GM18870 (cell line): ENCODE data around the gene METTL25B.
A peak's percentile ranks its signal among the peaks of the same experiment; 100 is the strongest.

ENCODE experiments used
- ATAC-seq: cut with Tn5 transposase; IDR thresholded peaks from one replicate; pipeline ENCODE4 v1.9.1; 2021; ENCODE audit warnings: moderate library complexity; ENCODE audit not compliant: unreplicated experiment

Gene METTL25B

DNA sequence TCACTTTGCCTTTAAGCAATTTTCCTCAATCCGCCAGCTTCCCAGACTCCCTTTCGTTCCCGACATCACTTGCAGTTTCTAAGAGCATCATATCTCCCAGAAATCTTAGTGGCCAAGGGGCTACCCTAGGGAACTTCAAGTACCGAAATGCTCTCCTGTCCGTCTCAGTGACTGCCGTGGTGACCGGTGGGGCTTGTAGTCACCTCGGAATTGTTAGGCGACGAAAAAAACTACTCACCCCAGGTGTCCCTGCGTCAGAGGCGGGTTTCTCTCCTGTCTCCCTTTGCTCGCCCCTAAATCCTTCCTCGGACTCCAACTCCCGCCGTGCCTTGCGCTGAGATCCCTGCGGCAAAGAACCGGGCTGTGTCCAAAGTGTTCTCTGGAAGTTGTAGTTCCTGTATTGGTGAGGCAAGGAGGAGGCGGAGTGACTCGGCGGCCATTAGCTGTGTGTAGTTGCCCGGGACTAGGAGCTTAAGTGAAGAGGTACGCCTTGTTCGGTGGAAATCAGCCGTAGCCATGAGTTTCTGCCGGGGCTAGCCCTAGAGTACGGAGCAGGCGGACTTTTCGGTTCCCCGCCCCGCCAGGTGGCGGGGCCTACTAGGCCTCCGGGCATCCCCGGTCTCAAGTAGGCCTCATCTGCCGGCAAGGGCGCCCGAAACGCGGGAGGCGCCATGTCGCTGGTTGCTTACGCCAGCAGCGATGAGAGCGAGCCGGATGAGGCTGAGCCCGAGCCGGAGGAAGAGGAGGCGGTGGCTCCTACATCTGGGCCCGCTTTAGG lies 39.0 kb downstream of the METTL25B start, which contains the start of gene PRCC:
TSS of gene PRCC (plus strand) at position 435 of the 778 bp plus-strand sequence. CDS start at position 672, 237 bp downstream.
- peak; percentile 90 for ATAC-seq

DNA sequence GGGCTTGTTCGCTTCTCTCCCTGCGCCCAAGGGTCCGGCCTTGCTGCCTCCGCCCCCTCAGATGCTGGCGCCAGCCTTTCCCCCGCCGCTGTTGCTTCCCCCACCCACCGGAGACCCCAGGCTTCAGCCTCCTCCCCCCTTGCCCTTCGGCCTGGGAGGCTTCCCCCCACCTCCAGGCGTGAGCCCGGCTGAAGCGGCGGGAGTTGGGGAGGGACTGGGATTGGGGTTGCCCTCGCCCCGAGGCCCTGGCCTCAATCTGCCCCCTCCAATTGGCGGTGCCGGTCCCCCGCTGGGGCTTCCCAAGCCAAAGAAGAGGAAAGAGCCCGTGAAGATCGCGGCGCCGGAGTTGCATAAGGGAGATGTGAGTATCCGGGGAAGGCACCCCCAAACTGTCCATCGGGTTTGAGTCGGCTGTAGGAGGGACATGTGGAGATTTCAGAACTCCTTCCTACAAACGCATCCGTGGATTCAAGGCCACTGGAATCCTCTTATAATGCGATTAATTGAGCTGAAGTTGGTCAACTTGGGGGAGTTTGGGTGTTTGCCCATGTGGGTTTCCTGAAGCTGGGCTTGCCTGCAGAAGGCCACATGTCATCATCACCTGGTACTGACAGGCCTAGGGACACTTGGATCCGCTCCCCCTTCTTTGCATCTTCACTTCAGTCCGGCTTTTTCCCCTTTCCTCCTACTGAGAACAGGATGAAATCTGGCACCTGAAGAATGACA lies 39.8 kb downstream of the METTL25B start:
- no peak for ATAC-seq

DNA sequence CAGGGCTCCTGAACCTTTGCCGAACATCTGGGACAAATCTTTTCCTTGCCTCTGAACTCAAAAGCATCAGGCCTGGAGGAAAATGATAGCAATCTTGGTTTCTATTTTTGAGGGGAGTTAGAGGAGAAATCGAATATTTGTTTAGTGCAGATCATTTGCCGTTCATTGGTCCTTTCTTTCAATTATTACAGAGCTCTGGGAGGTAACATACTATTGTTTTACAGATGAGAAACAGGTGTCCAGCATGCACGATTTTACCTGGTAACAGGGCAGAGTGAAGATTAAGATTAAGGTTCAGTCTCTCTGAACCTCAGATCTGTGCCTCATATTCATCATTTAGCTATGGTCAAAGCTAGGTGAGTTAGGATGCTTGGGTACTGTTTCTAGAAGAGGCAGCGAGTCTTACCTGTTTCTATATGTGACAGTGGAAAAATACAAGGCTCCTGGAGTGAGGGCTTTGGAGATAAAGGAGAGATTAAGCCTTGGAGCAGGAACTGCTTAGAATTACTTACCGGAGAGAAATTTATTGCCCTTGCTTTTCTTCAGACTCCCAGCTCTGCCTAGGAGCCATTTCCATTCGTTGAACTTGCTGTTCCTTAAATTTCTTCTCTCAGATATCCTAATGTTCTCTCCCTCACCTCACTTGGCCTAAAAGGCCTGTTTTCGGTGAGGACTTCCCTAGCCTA lies 40.5 kb downstream of the METTL25B start:
- no peak for ATAC-seq

DNA sequence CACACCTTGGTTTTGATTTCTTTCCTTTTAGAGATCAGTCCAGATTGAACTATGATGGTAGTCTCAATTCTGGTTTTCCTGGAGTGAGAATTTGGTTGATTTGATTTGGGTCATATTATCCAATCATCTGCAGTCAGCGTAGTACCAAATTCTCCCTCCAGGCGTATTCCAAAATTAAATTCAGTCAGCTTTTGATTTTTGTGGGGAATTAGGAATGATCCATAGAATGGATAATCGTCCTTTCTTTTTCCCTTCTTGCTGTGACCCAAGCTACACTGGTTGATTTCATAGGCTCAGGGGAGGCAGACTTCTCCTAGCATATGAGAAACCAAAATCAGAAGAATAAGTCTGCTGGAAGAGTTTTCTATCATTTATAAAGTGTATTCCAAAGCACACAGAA lies 44.0 kb downstream of the METTL25B start:
- ATAC-seq, result no peak

DNA sequence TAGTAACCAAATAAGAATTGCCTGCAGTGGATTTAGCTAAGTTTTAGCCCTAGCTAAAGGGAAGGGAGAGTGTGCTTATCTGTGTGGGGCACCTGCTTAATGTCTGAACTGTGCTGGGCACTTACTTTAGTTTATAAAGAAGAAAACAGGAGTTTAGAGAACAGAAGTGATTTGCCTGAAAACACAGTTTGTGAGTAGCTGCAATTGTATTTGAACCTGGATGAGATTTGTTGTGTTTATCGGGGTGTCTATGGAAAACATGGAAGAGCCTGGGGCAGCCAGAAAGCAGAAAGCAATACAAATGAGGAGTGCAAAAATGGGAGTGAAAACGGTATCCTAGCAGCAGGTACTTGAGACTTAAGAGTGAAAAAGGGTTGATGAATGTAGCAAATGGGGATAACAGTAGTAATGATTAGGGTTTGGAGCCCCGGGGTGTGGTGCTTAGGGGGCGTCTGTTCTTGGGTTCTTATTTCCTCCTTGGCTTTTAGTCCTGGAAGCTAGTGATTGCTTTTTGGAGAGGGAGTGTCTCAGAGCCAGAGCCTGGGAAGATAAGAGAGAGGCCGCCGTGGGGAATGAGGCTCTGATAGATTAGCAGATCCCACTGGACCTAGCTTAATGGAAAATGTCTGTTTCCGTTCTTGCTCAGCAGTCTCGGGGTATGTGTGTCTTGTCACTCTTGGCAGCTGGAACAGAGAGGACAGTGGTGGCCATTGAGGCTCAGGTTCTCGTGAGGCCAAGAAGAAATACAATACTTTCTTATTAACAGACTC lies 44.6 kb downstream of the METTL25B start:
- no peak for ATAC-seq

DNA sequence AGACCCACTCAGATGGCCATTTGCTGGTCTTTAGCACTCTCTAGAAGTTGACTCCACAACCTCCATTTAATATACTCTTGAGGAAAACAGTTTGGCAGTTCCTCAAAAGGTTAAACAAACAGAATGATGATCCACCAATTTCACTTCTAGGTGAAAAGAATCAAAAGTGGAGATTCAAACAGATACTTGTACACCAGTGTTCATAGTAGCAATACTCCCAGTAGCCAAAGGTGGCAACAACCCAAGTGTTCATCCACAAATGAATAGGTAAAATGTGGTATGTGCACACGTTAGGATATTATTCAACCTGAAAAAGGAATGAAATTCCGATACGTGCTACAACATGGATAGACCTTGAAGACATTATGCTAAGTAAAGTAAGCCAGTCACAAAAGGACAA lies 45.3 kb downstream of the METTL25B start:
- no peak for ATAC-seq

DNA sequence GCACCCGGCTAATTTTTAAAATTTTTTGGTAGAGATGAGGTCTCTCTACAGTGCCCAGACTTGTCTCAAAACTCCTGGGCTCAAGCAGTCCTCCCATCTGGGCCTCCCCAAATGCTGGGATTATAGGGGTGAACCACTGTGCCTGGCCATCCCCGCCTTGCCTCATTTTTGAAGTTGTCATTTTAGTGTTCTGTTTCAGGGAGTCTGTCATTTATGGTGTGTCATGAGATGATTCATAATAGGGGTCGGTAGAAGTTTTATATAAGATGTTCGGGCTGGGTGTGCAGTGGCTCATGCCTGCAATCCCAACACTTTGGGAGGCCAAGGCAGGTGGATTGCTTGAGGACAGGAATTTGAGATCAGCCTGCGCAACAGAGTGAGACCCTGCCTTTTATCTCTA lies 47.5 kb downstream of the METTL25B start:
- ATAC-seq, result no peak

DNA sequence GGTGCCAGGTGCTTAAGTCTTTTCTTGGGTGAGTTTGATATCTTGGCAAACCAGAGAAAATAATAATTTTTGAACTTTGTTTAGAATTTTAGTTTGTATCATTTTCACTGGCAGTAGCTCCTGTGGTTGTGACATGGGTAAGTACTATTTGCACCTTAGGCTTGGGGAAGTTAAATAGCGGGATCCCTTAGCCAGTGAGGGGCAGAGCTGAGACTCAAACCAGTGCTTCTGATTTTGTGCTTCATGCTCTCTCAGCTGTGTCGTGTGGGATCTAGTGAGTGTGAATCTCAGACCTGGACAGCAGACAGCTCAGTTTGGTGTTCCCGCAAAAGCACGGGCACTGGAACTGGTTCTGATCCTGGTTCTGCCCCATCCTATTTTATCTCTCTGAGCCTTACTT lies 48.7 kb downstream of the METTL25B start:
- no peak for ATAC-seq

DNA sequence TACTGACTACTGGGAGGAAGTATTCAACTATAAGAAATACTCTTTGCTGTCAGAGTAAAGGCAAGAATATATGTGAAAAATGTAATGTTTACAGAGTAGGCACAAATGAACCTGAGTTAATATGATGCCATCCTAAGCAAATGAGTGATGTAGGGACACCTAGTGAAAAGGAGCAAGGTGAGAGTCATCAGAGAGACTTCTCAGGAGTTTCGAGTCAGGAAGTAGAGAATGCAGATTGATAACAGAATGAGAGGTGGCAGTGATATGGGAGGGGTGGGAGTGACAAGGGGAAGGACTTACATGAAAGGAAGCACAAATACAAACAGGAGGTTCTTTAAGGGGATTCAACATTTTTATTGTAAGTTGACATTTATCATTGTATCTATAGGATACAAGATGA lies 49.3 kb downstream of the METTL25B start:
- no peak for ATAC-seq

DNA sequence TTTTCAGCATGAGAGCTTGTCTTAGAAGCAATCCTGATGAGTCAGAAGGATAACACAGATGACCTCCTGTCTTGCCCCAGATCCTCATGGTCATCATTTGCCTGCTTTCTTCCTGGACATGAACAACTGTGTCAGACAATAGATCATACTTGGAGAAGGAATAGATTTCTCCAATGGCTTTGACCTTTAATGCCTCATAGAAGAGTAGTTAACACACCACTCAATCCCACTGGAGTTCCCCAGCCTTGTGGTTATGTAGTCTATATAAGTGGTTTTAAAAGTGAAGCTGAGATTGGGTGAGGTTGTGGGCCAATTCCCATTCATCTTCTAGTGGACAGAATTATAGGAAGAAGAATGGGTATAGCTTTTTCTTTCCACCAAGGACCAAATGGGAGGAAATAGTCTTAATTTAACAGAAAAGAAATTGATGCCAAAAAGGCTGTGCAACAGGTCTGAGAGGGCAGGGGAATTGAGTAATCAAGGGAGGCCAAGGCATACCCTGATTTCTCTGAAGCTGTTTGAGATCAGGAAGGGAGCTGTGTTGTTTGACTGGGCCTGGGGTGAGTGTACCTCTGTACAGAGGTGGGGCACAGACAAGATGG lies 53.4 kb downstream of the METTL25B start:
- ATAC-seq, result no peak

DNA sequence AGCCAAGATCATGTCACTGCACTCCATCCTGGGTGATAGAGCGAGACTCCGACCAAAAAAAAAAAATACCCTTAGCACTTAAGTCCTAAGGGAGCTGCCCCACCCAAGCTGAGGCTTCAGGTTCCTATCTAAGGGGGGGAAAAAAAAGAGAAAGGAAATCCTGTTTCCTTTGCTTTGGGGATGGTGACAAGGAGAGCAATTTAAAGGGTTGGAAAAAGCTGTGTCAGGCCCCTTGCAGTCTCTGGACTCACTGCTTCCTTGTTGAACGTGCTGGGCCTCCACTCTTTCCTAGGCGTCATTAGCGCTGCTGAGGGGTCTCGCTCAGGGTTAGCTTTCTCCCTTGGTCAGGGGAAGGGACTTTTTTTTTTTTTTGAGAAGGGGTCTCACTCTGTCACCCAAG lies 57.2 kb downstream of the METTL25B start:
- no peak for ATAC-seq
